Measurements from ENCODE around the gene RARB.

DNA sequence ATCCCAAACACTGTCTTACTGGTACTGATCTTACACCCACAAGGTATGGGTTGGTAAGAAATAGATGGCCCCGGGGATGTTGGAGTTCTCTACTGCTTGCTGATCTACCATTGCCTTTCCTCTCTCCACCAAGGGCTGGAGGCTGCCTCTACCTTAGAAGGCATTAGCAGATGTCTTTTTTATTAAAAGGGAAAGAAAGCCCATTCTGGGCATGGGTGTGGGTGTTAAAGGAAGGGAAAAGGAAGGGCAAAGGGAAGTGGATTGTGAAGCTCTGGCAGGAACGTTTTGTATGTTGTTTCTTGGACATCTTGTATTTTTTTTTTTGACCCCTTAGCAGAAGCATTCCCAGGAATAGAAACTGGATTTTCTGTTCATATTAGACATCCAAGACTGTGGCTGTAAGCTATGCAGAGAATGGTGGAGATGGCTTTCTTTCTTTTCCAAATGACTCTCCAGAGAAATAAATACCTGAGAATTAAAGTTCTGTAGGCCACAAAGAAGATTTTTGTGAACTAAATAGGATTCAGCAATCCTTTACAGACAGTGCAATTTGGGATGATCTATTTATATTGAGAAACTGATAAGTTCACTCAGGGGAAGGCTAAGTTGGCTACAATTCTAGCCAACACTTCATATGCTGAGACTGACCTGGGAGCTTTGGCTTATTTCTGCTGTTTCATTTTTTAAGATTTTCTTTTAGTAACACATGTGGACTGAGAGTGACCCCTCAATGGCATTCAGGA is 127.8 kb downstream of the RARB start:
- TF ChIP-seq, protein P1, sequence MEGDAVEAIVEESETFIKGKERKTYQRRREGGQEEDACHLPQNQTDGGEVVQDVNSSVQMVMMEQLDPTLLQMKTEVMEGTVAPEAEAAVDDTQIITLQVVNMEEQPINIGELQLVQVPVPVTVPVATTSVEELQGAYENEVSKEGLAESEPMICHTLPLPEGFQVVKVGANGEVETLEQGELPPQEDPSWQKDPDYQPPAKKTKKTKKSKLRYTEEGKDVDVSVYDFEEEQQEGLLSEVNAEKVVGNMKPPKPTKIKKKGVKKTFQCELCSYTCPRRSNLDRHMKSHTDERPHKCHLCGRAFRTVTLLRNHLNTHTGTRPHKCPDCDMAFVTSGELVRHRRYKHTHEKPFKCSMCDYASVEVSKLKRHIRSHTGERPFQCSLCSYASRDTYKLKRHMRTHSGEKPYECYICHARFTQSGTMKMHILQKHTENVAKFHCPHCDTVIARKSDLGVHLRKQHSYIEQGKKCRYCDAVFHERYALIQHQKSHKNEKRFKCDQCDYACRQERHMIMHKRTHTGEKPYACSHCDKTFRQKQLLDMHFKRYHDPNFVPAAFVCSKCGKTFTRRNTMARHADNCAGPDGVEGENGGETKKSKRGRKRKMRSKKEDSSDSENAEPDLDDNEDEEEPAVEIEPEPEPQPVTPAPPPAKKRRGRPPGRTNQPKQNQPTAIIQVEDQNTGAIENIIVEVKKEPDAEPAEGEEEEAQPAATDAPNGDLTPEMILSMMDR (IDR thresholded peaks at IDR 0.05; ENCODE audit: extremely low read depth in 1 of 2, insufficient read depth in 1 of 2, low read depth in 1 of 2, low read length in 2 of 2) = no peak
- TF ChIP-seq, protein P2, sequence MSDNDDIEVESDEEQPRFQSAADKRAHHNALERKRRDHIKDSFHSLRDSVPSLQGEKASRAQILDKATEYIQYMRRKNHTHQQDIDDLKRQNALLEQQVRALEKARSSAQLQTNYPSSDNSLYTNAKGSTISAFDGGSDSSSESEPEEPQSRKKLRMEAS (IDR thresholded peaks at IDR 0.05; ENCODE audit: insufficient read depth, insufficient read length) = no peak
- no peak for TF ChIP-seq JUN (IDR thresholded peaks at IDR 0.05; ENCODE audit: borderline replicate concordance, insufficient read depth, insufficient read length, low read depth)
- TF ChIP-seq MYC (IDR thresholded peaks at IDR 0.05; ENCODE audit: low read depth, low read length) = no peak
- no peak for TF ChIP-seq POLR2AphosphoS5 (IDR thresholded peaks at IDR 0.05; ENCODE audit: insufficient read depth, low read depth, low read length)
- TF ChIP-seq EZH2 (IDR thresholded peaks at IDR 0.05; ENCODE audit: borderline replicate concordance, low read depth, low read length, severe bottlenecking) = no peak
